Endothelial cell of umbilical vein (primary cell): Measurements from ENCODE around the gene RAB40A.

Experiments
- POLR2A ChIP-seq: IDR thresholded peaks from 2 replicates; pipeline ENCODE4 v1.6.1; 2012; ENCODE audit warnings: low read depth, mild to moderate bottlenecking, control low read depth, low read length
- TF ChIP-seq, protein P1 (sequence below), 2 donors: IDR thresholded peaks; 1 replicate in 1 of 2; 2 replicates in 1 of 2; pipeline ENCODE4 v1.5.1; 2011; ENCODE audit warnings: low read length in 2 of 2, mild to moderate bottlenecking in 2 of 2, moderate library complexity in 2 of 2, control low read depth in 1 of 2, inconsistent platforms in 1 of 2, low read depth in 1 of 2; ENCODE audit not compliant: insufficient read depth in 1 of 2; ENCODE audit errors: extremely low read depth in 1 of 2

DNA sequence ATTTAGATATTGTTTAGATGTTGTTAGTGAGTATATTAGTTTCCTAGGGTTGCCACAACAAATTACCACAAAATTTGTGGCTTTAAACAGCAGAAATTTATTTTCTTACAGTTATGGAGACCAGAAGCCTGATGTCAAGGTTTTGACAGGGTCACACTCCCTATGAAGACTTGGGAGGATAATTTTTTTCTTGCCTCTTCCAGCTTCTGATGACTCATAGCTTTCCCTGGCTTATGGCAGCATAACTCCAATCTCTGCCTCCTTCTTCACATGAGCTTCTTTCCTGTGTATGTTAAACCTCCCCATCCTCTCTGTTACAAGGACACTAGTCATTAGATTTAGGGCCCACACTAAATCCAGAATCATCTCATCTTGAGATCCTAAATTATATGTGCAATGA, 20.9 kb upstream of the RAB40A start:
- TF ChIP-seq, protein P1, sequence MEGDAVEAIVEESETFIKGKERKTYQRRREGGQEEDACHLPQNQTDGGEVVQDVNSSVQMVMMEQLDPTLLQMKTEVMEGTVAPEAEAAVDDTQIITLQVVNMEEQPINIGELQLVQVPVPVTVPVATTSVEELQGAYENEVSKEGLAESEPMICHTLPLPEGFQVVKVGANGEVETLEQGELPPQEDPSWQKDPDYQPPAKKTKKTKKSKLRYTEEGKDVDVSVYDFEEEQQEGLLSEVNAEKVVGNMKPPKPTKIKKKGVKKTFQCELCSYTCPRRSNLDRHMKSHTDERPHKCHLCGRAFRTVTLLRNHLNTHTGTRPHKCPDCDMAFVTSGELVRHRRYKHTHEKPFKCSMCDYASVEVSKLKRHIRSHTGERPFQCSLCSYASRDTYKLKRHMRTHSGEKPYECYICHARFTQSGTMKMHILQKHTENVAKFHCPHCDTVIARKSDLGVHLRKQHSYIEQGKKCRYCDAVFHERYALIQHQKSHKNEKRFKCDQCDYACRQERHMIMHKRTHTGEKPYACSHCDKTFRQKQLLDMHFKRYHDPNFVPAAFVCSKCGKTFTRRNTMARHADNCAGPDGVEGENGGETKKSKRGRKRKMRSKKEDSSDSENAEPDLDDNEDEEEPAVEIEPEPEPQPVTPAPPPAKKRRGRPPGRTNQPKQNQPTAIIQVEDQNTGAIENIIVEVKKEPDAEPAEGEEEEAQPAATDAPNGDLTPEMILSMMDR (IDR thresholded peaks at IDR 0.05; ENCODE audit: extremely low read depth in 1 of 2, insufficient read depth in 1 of 2, low read depth in 1 of 2, low read length in 2 of 2): no peak
- TF ChIP-seq POLR2A: no peak
